Measurements from ENCODE around the gene NUDT17.

Gene NUDT17

GRCh38 chr1:145857170-145857569 is 11.7 kb downstream of the NUDT17 start:
- peaks cover 17% of the 10 kb centered on the region for H3K4me1 ChIP-seq (ENCODE audit: low read depth, poor library complexity, severe bottlenecking)
- no peaks in the 10 kb centered on the region for H3K79me2 ChIP-seq (ENCODE audit: insufficient read depth, low read depth)
- H3K27me3 ChIP-seq (ENCODE audit: insufficient read depth, low read depth), result no peaks in the 10 kb centered on the region
- no peak overlapping the region for H2AFZ ChIP-seq (ENCODE audit: low read depth)
- H4K20me1 ChIP-seq (ENCODE audit: insufficient read depth), result no peaks in the 10 kb centered on the region
- H3K4me3 ChIP-seq (IDR thresholded peaks at IDR 0.05; ENCODE audit: insufficient read depth, low read depth, low read length), result no peak overlapping the region
- H3K4me2 ChIP-seq, result no peak overlapping the region
- peaks cover 4% of the 10 kb centered on the region; the same call in 1 of the 2 replicates for H3K36me3 ChIP-seq (ENCODE audit: insufficient read depth)
- TF ChIP-seq CTCF (conservative IDR thresholded peaks at IDR 0.05; ENCODE audit: low read depth, low read length), result no peak
- H3K27ac ChIP-seq, result no peak overlapping the region
- H3K9ac ChIP-seq, result no peak overlapping the region

GRCh38 chr1:145858238-145858900 is 12.9 kb downstream of the NUDT17 start:
- Histone ChIP-seq H3K27ac (no peak overlapping the region), H3K36me3 (ENCODE audit: insufficient read depth) (peaks cover 4% of the 10 kb centered on the region; the same call in 1 of the 2 replicates), H4K20me1 (ENCODE audit: insufficient read depth) (no peaks in the 10 kb centered on the region), H3K4me2 (peak overlapping the region; percentile 74), H3K4me3 (IDR thresholded peaks at IDR 0.05; ENCODE audit: insufficient read depth, low read depth, low read length) (peak overlapping the region; percentile 100), H3K79me2 (ENCODE audit: insufficient read depth, low read depth) (no peaks in the 10 kb centered on the region), H2AFZ (ENCODE audit: low read depth) (peak overlapping the region; percentile 93), H3K4me1 (ENCODE audit: low read depth, poor library complexity, severe bottlenecking) (peaks cover 17% of the 10 kb centered on the region), H3K27me3 (ENCODE audit: insufficient read depth, low read depth) (no peaks in the 10 kb centered on the region; the same call in 1 of the 2 replicates), H3K9ac (peak overlapping the region; percentile 35; the same call in 1 of the 2 replicates)
- TF ChIP-seq CTCF (conservative IDR thresholded peaks at IDR 0.05; ENCODE audit: low read depth, low read length), result no peak

DNA sequence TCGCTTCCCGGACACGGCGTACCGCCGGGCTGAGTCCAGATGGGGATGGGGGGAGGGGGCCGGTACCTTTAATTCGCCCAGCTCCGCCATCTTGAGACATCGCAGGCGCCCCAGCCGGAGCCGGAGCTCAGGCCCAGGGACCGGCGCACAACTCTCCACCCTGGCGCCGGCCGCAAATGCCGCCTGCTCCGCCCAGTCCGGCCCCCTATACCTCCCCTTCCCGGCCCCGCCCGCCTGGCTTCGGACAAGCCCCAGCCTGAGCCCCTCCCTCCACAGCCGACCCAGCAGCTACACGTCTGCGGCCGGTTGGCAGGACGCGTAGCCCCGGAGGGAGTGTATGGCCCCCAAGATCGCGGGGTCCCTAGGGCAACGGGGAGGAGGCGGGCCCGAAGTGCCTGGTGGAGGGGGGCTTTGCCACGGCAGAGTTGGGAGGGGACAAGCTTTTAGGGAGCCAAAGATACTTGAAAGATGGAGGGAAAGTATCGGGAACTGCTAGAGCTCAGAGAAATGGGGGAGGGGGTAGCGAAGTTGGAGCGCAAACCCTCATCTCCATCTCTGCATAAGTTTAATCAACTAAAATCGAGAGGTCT is 13.6 kb downstream of the NUDT17 start, which contains the start of gene PIAS3:
Gene PIAS3 (minus strand): TSS at position 181 of the 590 bp plus-strand sequence. CDS start 91 bp downstream, at position 90.
- no peaks in the 10 kb centered on the region; the same call in 1 of the 2 replicates for H3K27me3 ChIP-seq (ENCODE audit: insufficient read depth, low read depth)
- peak within 1 kb of the TSS; percentile 74 for H3K4me2 ChIP-seq
- no peak for TF ChIP-seq CTCF (conservative IDR thresholded peaks at IDR 0.05; ENCODE audit: low read depth, low read length)
- peaks cover 17% of the 10 kb centered on the region for H3K4me1 ChIP-seq (ENCODE audit: low read depth, poor library complexity, severe bottlenecking)
- peak within 1 kb of the TSS; percentile 35; the same call in 1 of the 2 replicates for H3K9ac ChIP-seq
- H3K36me3 ChIP-seq (ENCODE audit: insufficient read depth), result peaks cover 4% of the 10 kb centered on the region; the same call in 1 of the 2 replicates
- H3K4me3 ChIP-seq (IDR thresholded peaks at IDR 0.05; ENCODE audit: insufficient read depth, low read depth, low read length), result peak within 1 kb of the TSS; percentile 100
- peak within 1 kb of the TSS; percentile 93 for H2AFZ ChIP-seq (ENCODE audit: low read depth)
- H3K27ac ChIP-seq, result peak within 1 kb of the TSS; percentile 22
- no peaks in the 10 kb centered on the region for H4K20me1 ChIP-seq (ENCODE audit: insufficient read depth)
- H3K79me2 ChIP-seq (ENCODE audit: insufficient read depth, low read depth), result no peaks in the 10 kb centered on the region

DNA sequence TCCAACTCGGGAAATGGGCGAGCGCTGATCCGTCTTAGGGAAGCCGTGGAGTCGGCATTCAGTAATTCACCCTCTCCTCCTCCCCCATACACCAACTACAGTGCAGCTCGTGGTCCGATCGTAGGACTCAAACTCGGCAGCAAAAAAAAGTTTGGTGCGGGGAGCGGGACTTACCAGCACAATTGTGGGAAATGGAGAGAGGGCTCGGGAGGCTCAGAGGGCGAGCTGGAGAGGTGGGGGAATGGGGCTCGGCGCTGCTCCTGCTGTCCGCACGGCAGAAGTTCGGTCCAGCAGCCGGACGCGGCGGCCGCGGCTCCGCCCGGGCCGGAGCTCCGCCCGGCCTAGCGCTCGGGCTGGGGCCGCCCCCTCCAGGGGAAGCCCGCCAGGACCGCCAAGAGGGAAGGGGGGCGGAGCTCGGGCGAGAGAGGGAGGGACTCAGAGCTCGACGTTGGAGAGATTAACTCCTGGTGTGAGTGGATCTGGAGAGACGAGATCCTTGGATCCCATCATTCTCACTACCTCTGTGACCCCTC is 14.1 kb downstream of the NUDT17 start:
- TF ChIP-seq CTCF (conservative IDR thresholded peaks at IDR 0.05; ENCODE audit: low read depth, low read length), result peak; percentile 7; the same call in 1 of the 2 replicates
- Histone ChIP-seq H3K4me3 (IDR thresholded peaks at IDR 0.05; ENCODE audit: insufficient read depth, low read depth, low read length) (peak overlapping the region; percentile 100), H3K9ac (peak overlapping the region; percentile 35; the same call in 1 of the 2 replicates), H2AFZ (ENCODE audit: low read depth) (peak overlapping the region; percentile 93), H3K27ac (peak overlapping the region; percentile 22), H4K20me1 (ENCODE audit: insufficient read depth) (no peaks in the 10 kb centered on the region), H3K4me2 (peak overlapping the region; percentile 74), H3K4me1 (ENCODE audit: low read depth, poor library complexity, severe bottlenecking) (peaks cover 17% of the 10 kb centered on the region), H3K27me3 (ENCODE audit: insufficient read depth, low read depth) (no peaks in the 10 kb centered on the region; the same call in 1 of the 2 replicates), H3K79me2 (ENCODE audit: insufficient read depth, low read depth) (no peaks in the 10 kb centered on the region), H3K36me3 (ENCODE audit: insufficient read depth) (peaks cover 4% of the 10 kb centered on the region; the same call in 1 of the 2 replicates)

Data from KMS-11 (cell line).